Ovary (tissue), 9 donors: ENCODE measurements around the gene DIPK2B. TPM values are rescaled to one million over a fixed set of nuclear protein-coding genes. Genes with fewer than 3 reads are reported as not detected.
A peak's percentile ranks its signal among the peaks of the same experiment; 100 is the strongest.

Experiments used
- DNase-seq, 5 donors: peaks; one replicate each; pipeline ENCODE4 v3.0.0-alpha.2; 2019 to 2020
- H3K27ac ChIP-seq, 2 donors: fragments of 200-600 bp; one replicate each; pipeline versions ENCODE4 v1.5.1 to v1.8.0; 2019 to 2022
- H3K27me3 ChIP-seq: fragments of 200-600 bp; one replicate; pipeline ENCODE4 v1.8.0; 2022
- H3K36me3 ChIP-seq: fragments of 200-600 bp; sonication (generic); one replicate; pipeline ENCODE4 v1.5.1; 2019
- H3K4me1 ChIP-seq: one replicate; pipeline ENCODE4 v1.8.1; 2013; ENCODE audit warnings: mild to moderate bottlenecking, moderate library complexity; ENCODE audit not compliant: insufficient read depth
- H3K4me3 ChIP-seq: fragments of 200-600 bp; sonication (generic); one replicate; pipeline ENCODE4 v1.5.1; 2017
- H3K9me3 ChIP-seq, 2 donors: fragments of 200-600 bp in 1 of 2; sonication (generic) in 1 of 2; one replicate each; pipeline versions ENCODE4 v1.5.1 to v1.8.1; 2013 to 2019; ENCODE audit warnings: mild to moderate bottlenecking in 1 of 2, moderate library complexity in 1 of 2
- CTCF ChIP-seq, 3 donors: fragments of 450-650 bp in 2 of 3; fragments of 200-600 bp in 1 of 3; IDR thresholded peaks; one replicate each; pipeline versions ENCODE4 v1.5.1 to v1.8.0; 2016 to 2022; ENCODE audit warnings: antibody characterized with exemption in 3 of 3, mild to moderate bottlenecking in 1 of 3
- EP300 ChIP-seq: sonication (generic); formaldehyde crosslinking; IDR thresholded peaks from one replicate; pipeline ENCODE4 v1.6.1; 2017; ENCODE audit warnings: antibody characterized with exemption
- POLR2A ChIP-seq: fragments of 450-650 bp; IDR thresholded peaks from one replicate; pipeline ENCODE4 v1.6.1; 2017; ENCODE audit warnings: antibody characterized with exemption, mild to moderate bottlenecking, moderate library complexity
- WGBS, 3 donors: extraction: QIAGEN DNeasy Blood & Tissue Kit in 1 of 3; methylation state at CpG; one replicate each; pipeline versions ENCODE4 v1.1.5 to v1.1.7; 2013 to 2017; 5-methylcytosine and 5-hydroxymethylcytosine counted together
- intact Hi-C, 4 donors: fragments of 100-400 bp; cut with DNase I; formaldehyde crosslinking; loops; one replicate each; pipeline versions ENCODE4 v1.11.0 to v1.15.1; 2022 to 2023
- polyA plus RNA-seq, 2 donors: library from polyadenylated mRNA; stranded (reverse); fragments of 200-250 nt in 1 of 2; fragments of 350-450 nt in 1 of 2; fragmentation: Illumina TruSeq in 1 of 2; extraction: RNeasy Lipid Tissue Mini Kit (QIAGEN cat#74804) in 1 of 2; gene quantifications; one replicate each; pipeline ENCODE4 v1.2.3, GENCODE V29; 2013 to 2014
- total RNA-seq, 7 donors: library from RNA; depleted of rRNA in 2 of 7; stranded (reverse); fragments of >200 nt in 2 of 7; fragmentation: NEBNext Ultra II Directional in 3 of 7; extraction: Animal tissue kit (Norgen Biotek cat#: 25700) in 3 of 7; gene quantifications; one replicate each; pipeline versions ENCODE4 v1.1.0 to v1.2.4, GENCODE V29; 2016 to 2023
- donor health status: DM: no; HTN: no; CAD: no; lungs with moderate emphysema.
- donor health status: DM: no; HTN: no; CAD: no.
- donor health status: Bipolar disorder and iron deficiency.
- donor health status: DM: yes; HTN: yes; CAD: no.
- donor health status: DM: no; HTN: no; CAD: no.
- donor health status: DM: yes; HTN: yes; CAD: no.

The DIPK2B gene
- total and polyA plus RNA-seq, 9 donors = 3.6 to 34.1 (median 8.8) TPM

- Histone ChIP-seq H3K36me3 (no peaks in the 10 kb centered on the region), H3K27ac (no peak overlapping the region), H3K4me3 (no peak overlapping the region), H3K9me3 (no peaks in the 10 kb centered on the region), H3K4me1 (no peaks in the 10 kb centered on the region), H3K27me3 (no peaks in the 10 kb centered on the region)
- 60 to 62% (median 61%) methylated on average over 7 of the region's 7 CpGs for WGBS, 3 donors
- intact Hi-C loops = no loop called here
- no peak for TF ChIP-seq EP300
- TF ChIP-seq POLR2A = no peak
- TF ChIP-seq CTCF (IDR thresholded peaks at IDR 0.05) = no peak
- no peak for DNase-seq
These were observed 8.8 kb downstream of the DIPK2B start for GRCh38 chrX:45191820-45192409.

- Histone ChIP-seq H3K9me3 (no peaks in the 10 kb centered on the region), H3K27ac (no peak overlapping the region), H3K36me3 (no peaks in the 10 kb centered on the region), H3K4me1 (no peaks in the 10 kb centered on the region), H3K27me3 (no peaks in the 10 kb centered on the region), H3K4me3 (no peak overlapping the region)
- 76 to 81% (median 80%) methylated on average over 8 of the region's 8 CpGs for WGBS, 3 donors
- DNase-seq = no peak
- intact Hi-C loops = no loop called here
- TF ChIP-seq EP300 = no peak
- no peak for TF ChIP-seq POLR2A
- TF ChIP-seq CTCF (IDR thresholded peaks at IDR 0.05) = no peak
These were observed 9.3 kb downstream of the DIPK2B start for GRCh38 chrX:45191383-45191782.

- Histone ChIP-seq H3K4me3 (peak overlapping the region; percentile 23), H3K4me1 (no peaks in the 10 kb centered on the region), H3K27ac (no peak overlapping the region), H3K36me3 (no peaks in the 10 kb centered on the region), H3K27me3 (no peaks in the 10 kb centered on the region), H3K9me3 (no peaks in the 10 kb centered on the region)
- DNase-seq = no peak
- 33 to 39% (median 38%) methylated on average over 6 of the region's 6 CpGs for WGBS, 3 donors
- intact Hi-C loops = loop anchor here in 1 of 4 donors (10.0 kb wide), 1 partner anchor 1223 kb away; no protein-coding TSS in a partner anchor
- TF ChIP-seq POLR2A (no peak), EP300 (no peak), CTCF (IDR thresholded peaks at IDR 0.05) (no peak)
These were observed 12.9 kb downstream of the DIPK2B start for GRCh38 chrX:45187731-45188130.

- TF ChIP-seq CTCF (IDR thresholded peaks at IDR 0.05) (no peak), POLR2A (no peak)
- 22 to 26% (median 22%) methylated on average over 4 of the region's 4 CpGs for WGBS, 3 donors
- Histone ChIP-seq H3K4me1 (no peaks in the 10 kb centered on the region), H3K27me3 (no peaks in the 10 kb centered on the region), H3K9me3 (no peaks in the 10 kb centered on the region), H3K4me3 (no peak overlapping the region), H3K27ac (peak overlapping the region in 1 of 2 donors; percentile 44), H3K36me3 (no peaks in the 10 kb centered on the region)
- no peak for DNase-seq
- intact Hi-C loops = loop anchor here in 1 of 4 donors (10.0 kb wide), 1 partner anchor 1222 kb away; no protein-coding TSS in a partner anchor
These were observed 14.0 kb downstream of the DIPK2B start for GRCh38 chrX:45186643-45187026.
